T follicular helper cell (primary cell): Measurements from ENCODE around the gene PPP1R12A.
A peak's percentile ranks its signal among the peaks of the same experiment; 100 is the strongest.

Source experiments
- DNase-seq: peaks from one replicate; pipeline ENCODE4 v3.0.0-alpha.2; 2020; ENCODE audit warnings: low read depth

The PPP1R12A gene

GRCh38 chr12:79935624-79936345 is 888 bp upstream of the PPP1R12A start:
- DNase-seq, result no peak

GRCh38 chr12:79934281-79935020 is 446 bp downstream of the PPP1R12A start:
- DNase-seq, result peak; percentile 25

GRCh38 chr12:79933532-79934264 is 1.2 kb downstream of the PPP1R12A start:
- DNase-seq, result no peak

GRCh38 chr12:79933043-79933442 is 1.9 kb downstream of the PPP1R12A start:
- no peak for DNase-seq

GRCh38 chr12:79932357-79932756 is 2.5 kb downstream of the PPP1R12A start:
- DNase-seq, result no peak

- no peak for DNase-seq
These were observed 5.8 kb downstream of the PPP1R12A start for GRCh38 chr12:79929065-79929464.

GRCh38 chr12:79927772-79928474 is 7.0 kb downstream of the PPP1R12A start:
- peak; percentile 22 for DNase-seq

GRCh38 chr12:79926951-79927350 is 7.9 kb downstream of the PPP1R12A start:
- DNase-seq, result no peak

- DNase-seq, result no peak
These were observed 9.4 kb downstream of the PPP1R12A start for GRCh38 chr12:79925492-79925891.

GRCh38 chr12:79921786-79922185 is 13.1 kb downstream of the PPP1R12A start:
- no peak for DNase-seq

GRCh38 chr12:79920421-79921238 is 14.3 kb downstream of the PPP1R12A start:
- DNase-seq, result no peak

- DNase-seq, result no peak
These were observed 15.1 kb downstream of the PPP1R12A start for GRCh38 chr12:79919762-79920161.

- no peak for DNase-seq
These were observed 18.1 kb downstream of the PPP1R12A start for GRCh38 chr12:79916826-79917225.

- no peak for DNase-seq
These were observed 22.8 kb downstream of the PPP1R12A start for GRCh38 chr12:79911889-79912656.

- DNase-seq, result no peak
These were observed 26.5 kb downstream of the PPP1R12A start for GRCh38 chr12:79908366-79908765.

- DNase-seq, result no peak
These were observed 33.4 kb downstream of the PPP1R12A start for GRCh38 chr12:79901506-79901905.

GRCh38 chr12:79900951-79901350 is 33.9 kb downstream of the PPP1R12A start:
- DNase-seq, result no peak

- no peak for DNase-seq
These were observed 34.7 kb downstream of the PPP1R12A start for GRCh38 chr12:79900199-79900598.

GRCh38 chr12:79897617-79898016 is 37.3 kb downstream of the PPP1R12A start:
- DNase-seq, result no peak

- DNase-seq, result no peak
These were observed 39.1 kb downstream of the PPP1R12A start for GRCh38 chr12:79895804-79896203.
